HCT116 (cell line): ENCODE data around the gene TLX2. TPM values are rescaled to one million over a fixed set of nuclear protein-coding genes. Genes with fewer than 3 reads are reported as not detected.

Experiments
- ATAC-seq: fragments of 200-7000 bp; cut with Tn5 transposase; 2 replicates; pipeline ENCODE4 v1.9.1; 2020; ENCODE audit warnings: mild to moderate bottlenecking, moderate library complexity
- BruUV-seq: library from RNA; stranded (reverse); fragments of 400-500 nt; replicated peaks from 2 replicates; lab custom pipeline; 2021; lab: Mats Ljungman, UMichigan
- CTCF ChIA-PET: fragments of 300-600 bp; sonication (Branson Sonifier 250); formaldehyde crosslinking; loops from one replicate; lab custom pipeline; 2021; ENCODE audit warnings: antibody characterized with exemption; lab: Charles Lee
- POLR2A ChIA-PET: fragments of 300-600, 350-600 bp; sonication (Branson Sonifier 250); formaldehyde crosslinking; loops from one replicate; lab custom pipeline; 2021; ENCODE audit warnings: antibody characterized with exemption; lab: Charles Lee
- RAD21 ChIA-PET, 2 experiments: fragments of 300-600 bp; sonication (Branson Sonifier 250); formaldehyde crosslinking; loops; one replicate each; lab custom pipeline; 2023; ENCODE audit warnings: low total read pairs in 2 of 2; ENCODE audit not compliant: uncharacterized antibody in 2 of 2, unreplicated experiment in 2 of 2, low non-redundant PET in 1 of 2; lab: Charles Lee
- DNase-seq: peaks from one replicate; pipeline ENCODE4 v3.0.0-alpha.2; 2010; ENCODE audit warnings: low read depth, low spot score
- H2AFZ ChIP-seq: fragments of 200-600 bp; shearing (Covaris generic), sonication (generic); 2 replicates; pipeline ENCODE4 v1.6.1; 2017; ENCODE audit warnings: low read depth, mixed run types, mixed read lengths, antibody characterized with exemption, low read length; ENCODE audit not compliant: poor library complexity, severe bottlenecking
- H3K27ac ChIP-seq: 2 replicates; pipeline ENCODE4 v1.5.1; 2012; ENCODE audit warnings: low read depth, low read length
- H3K27me3 ChIP-seq: fragments of 200-600 bp; sonication (generic); 2 replicates; pipeline ENCODE4 v1.6.1; 2016; ENCODE audit warnings: mixed run types, low read length, mixed read lengths; ENCODE audit not compliant: insufficient read depth
- H3K36me3 ChIP-seq, 2 experiments: fragments of 200-500 bp in 1 of 2; fragments of 200-600 bp in 1 of 2; sonication (Bioruptor generic) in 1 of 2; sonication (generic) in 1 of 2; 2 replicates each; pipeline versions ENCODE4 v1.5.1 to v1.6.1; 2014 to 2016; ENCODE audit warnings: low read length in 2 of 2, inconsistent platforms in 1 of 2, mixed read lengths in 1 of 2, mixed run types in 1 of 2; ENCODE audit not compliant: insufficient read depth in 2 of 2, control insufficient read depth in 1 of 2
- H3K4me1 ChIP-seq, 2 experiments: fragments of 200-600 bp in 1 of 2; sonication (generic) in 1 of 2; 2 replicates each; pipeline versions ENCODE4 v1.5.1 to v1.6.1; 2012 to 2017; ENCODE audit warnings: low read length in 2 of 2, inconsistent platforms in 1 of 2, mild to moderate bottlenecking in 1 of 2, mixed read lengths in 1 of 2, mixed run types in 1 of 2, moderate library complexity in 1 of 2; ENCODE audit not compliant: insufficient read depth in 2 of 2, control insufficient read depth in 1 of 2
- H3K4me2 ChIP-seq: fragments of 200-600 bp; sonication (generic); 2 replicates; pipeline ENCODE4 v1.6.1; 2017; ENCODE audit warnings: mixed run types, low read length, mixed read lengths
- H3K4me3 ChIP-seq, 2 experiments: fragments of 200-600 bp in 1 of 2; sonication (generic) in 1 of 2; replicated peaks in 1 of 2; 2 replicates each; pipeline ENCODE4 v1.5.1; 2011 to 2016; ENCODE audit warnings: low read length in 2 of 2, control low read depth in 1 of 2, low read depth in 1 of 2, mild to moderate bottlenecking in 1 of 2, mixed read lengths in 1 of 2, mixed run types in 1 of 2
- H3K79me2 ChIP-seq: fragments of 200-600 bp; sonication (generic); 2 replicates; pipeline ENCODE4 v1.6.1; 2017; ENCODE audit warnings: mild to moderate bottlenecking, mixed run types, low read length, moderate library complexity, mixed read lengths; ENCODE audit not compliant: insufficient read depth
- H3K9ac ChIP-seq: fragments of 200-600 bp; sonication (generic); 2 replicates; pipeline ENCODE4 v1.6.1; 2016; ENCODE audit warnings: low read length, mixed read lengths
- H3K9me2 ChIP-seq: fragments of 200-600 bp; sonication (generic), shearing (Covaris generic); 2 replicates; pipeline ENCODE4 v1.6.1; 2017; ENCODE audit warnings: mixed run types, mild to moderate bottlenecking, moderate library complexity; ENCODE audit not compliant: insufficient read depth
- H3K9me3 ChIP-seq, 2 experiments: fragments of 200-500 bp in 1 of 2; fragments of 200-600 bp in 1 of 2; sonication (Bioruptor generic) in 1 of 2; sonication (generic) in 1 of 2; 2 replicates each; pipeline ENCODE4 v1.6.1; 2014 to 2017; ENCODE audit warnings: low read length in 2 of 2, mixed read lengths in 2 of 2, inconsistent platforms in 1 of 2, low read depth in 1 of 2, mild to moderate bottlenecking in 1 of 2, mixed run types in 1 of 2, moderate library complexity in 1 of 2; ENCODE audit not compliant: control insufficient read depth in 1 of 2, insufficient read depth in 1 of 2
- H4K20me1 ChIP-seq: fragments of 200-600 bp; sonication (generic), shearing (Covaris generic); 2 replicates; pipeline ENCODE4 v1.6.1; 2017; ENCODE audit warnings: mixed run types, mild to moderate bottlenecking, moderate library complexity; ENCODE audit not compliant: insufficient read depth
- ATF3 ChIP-seq: IDR thresholded peaks from 2 replicates; pipeline ENCODE4 v1.6.1; 2012
- ELF1 ChIP-seq: IDR thresholded peaks from 2 replicates; pipeline ENCODE4 v1.6.1; 2012; ENCODE audit warnings: low read depth, borderline replicate concordance
- EZH2 ChIP-seq: fragments of 200-600 bp; sonication (generic); IDR thresholded peaks from 2 replicates; pipeline ENCODE4 v1.6.1; 2017; ENCODE audit warnings: antibody characterized with exemption, mixed run types
- EZH2phosphoT487 ChIP-seq: fragments of 200-600 bp; IDR thresholded peaks from 2 replicates; pipeline ENCODE4 v1.6.1; 2018; ENCODE audit warnings: antibody characterized with exemption, borderline replicate concordance
- FOSL1 ChIP-seq: IDR thresholded peaks from 2 replicates; pipeline ENCODE4 v1.6.1; 2012; ENCODE audit warnings: low read depth
- JUND ChIP-seq: IDR thresholded peaks from 2 replicates; pipeline ENCODE4 v1.6.1; 2012
- MAX ChIP-seq: IDR thresholded peaks from 2 replicates; pipeline ENCODE4 v1.6.1; 2012
- POLR2AphosphoS5 ChIP-seq: IDR thresholded peaks from 2 replicates; pipeline ENCODE4 v1.6.1; 2011; ENCODE audit warnings: mild to moderate bottlenecking, low read depth, low read length, moderate library complexity
- RAD21 ChIP-seq: IDR thresholded peaks from 2 replicates; pipeline ENCODE4 v1.6.1; 2012; ENCODE audit warnings: low read depth, mild to moderate bottlenecking
- SP1 ChIP-seq: IDR thresholded peaks from 2 replicates; pipeline ENCODE4 v1.6.1; 2012; ENCODE audit warnings: low read depth
- SRF ChIP-seq: IDR thresholded peaks from 2 replicates; pipeline ENCODE4 v1.6.1; 2012; ENCODE audit warnings: low read depth
- TCF7L2 ChIP-seq: IDR thresholded peaks from 2 replicates; pipeline ENCODE4 v1.7.0; 2011; ENCODE audit warnings: borderline replicate concordance, inconsistent platforms; ENCODE audit not compliant: insufficient read depth, insufficient read length; ENCODE audit errors: extremely low read depth
- ZBTB33 ChIP-seq: IDR thresholded peaks from 2 replicates; pipeline ENCODE4 v1.6.1; 2011; ENCODE audit warnings: mild to moderate bottlenecking, low read length, moderate library complexity; ENCODE audit not compliant: insufficient replicate concordance; ENCODE audit errors: extremely low read depth
- ZFX ChIP-seq: fragments of 450-650 bp; IDR thresholded peaks from 2 replicates; pipeline ENCODE4 v1.6.1; 2017
- ZNF274 ChIP-seq: fragments of 200-500 bp; sonication (Bioruptor generic); IDR thresholded peaks from 2 replicates; pipeline ENCODE4 v1.6.1; 2014; ENCODE audit warnings: mild to moderate bottlenecking, low read depth, low read length, inconsistent platforms
- intact Hi-C: fragments of 100-400 bp; cut with micrococcal nuclease; formaldehyde crosslinking; loops from 2 replicates; pipeline ENCODE4 v1.10.0; 2022
- total RNA-seq: library from RNA; stranded (reverse); gene quantifications from one replicate; pipeline ENCODE4 v1.2.1, GENCODE V29; 2021; ENCODE audit not compliant: unreplicated experiment

TLX2 gene
- total RNA-seq, 1 experiment from 2014 or later: not detected

- intact Hi-C loops: no loop called here
- no peaks in the 10 kb centered on the region for H3K79me2 ChIP-seq
- ChIA-PET RAD21 (no interaction called here), POLR2A (interaction anchor here (1.0 kb wide), 1 partner anchor 12 kb away, joined by 3 read pairs; no protein-coding TSS in a partner anchor), CTCF (no interaction called here)
- H4K20me1 ChIP-seq: no peaks in the 10 kb centered on the region
- H3K9me2 ChIP-seq: no peaks in the 10 kb centered on the region
- H3K4me3 ChIP-seq: no peak overlapping the region
- ATAC-seq: no peak
- TF ChIP-seq ATF3: no peak
- no peak for TF ChIP-seq SRF
- TF ChIP-seq FOSL1: no peak
- TF ChIP-seq RAD21: no peak
- no peak for TF ChIP-seq JUND
- no peak for TF ChIP-seq TCF7L2
- no peak for TF ChIP-seq MAX
- no peak for TF ChIP-seq SP1
- no peak for TF ChIP-seq EZH2
- TF ChIP-seq POLR2AphosphoS5: no peak
- no peak for TF ChIP-seq ZFX
- no peak for TF ChIP-seq EZH2phosphoT487
- TF ChIP-seq ZNF274: no peak
- no peak for TF ChIP-seq ELF1
- TF ChIP-seq ZBTB33: no peak
- BruUV-seq: no TSS peak
- no peak overlapping the region for H3K27ac ChIP-seq
- DNase-seq: no peak
- H2AFZ ChIP-seq: no peak overlapping the region
- no peaks in the 10 kb centered on the region for H3K9me3 ChIP-seq
- no peaks in the 10 kb centered on the region for H3K27me3 ChIP-seq
- no peaks in the 10 kb centered on the region for H3K36me3 ChIP-seq
- H3K9ac ChIP-seq: no peak overlapping the region
- H3K4me2 ChIP-seq: no peak overlapping the region
- H3K4me1 ChIP-seq: peaks cover 0 to 1% of the 10 kb centered on the region in 2 experiments; a peak in 3 of 4 replicates
These were observed 28.7 kb downstream of the TLX2 start for GRCh38 chr2:74542978-74543377.
